MCF 10A (cell line): ENCODE data around the gene CAMK1D. TPM values are rescaled to one million over a fixed set of nuclear protein-coding genes. Genes with fewer than 3 reads are reported as not detected.
A peak's percentile ranks its signal among the peaks of the same experiment; 100 is the strongest.
"Not testable (repeated sequence)": the region's sequence is repeated elsewhere in the genome, so short reads cannot be mapped to it uniquely, and the experiment has no call there.

Source experiments
- BruUV-seq: library from RNA; stranded (reverse); fragments of 400-500 nt; replicated peaks from 2 replicates; lab custom pipeline; 2021; lab: Mats Ljungman, UMichigan
- CTCF ChIA-PET: fragments of 300-600 bp; sonication (Branson Sonifier 250); formaldehyde crosslinking; extraction: SDS; loops from one replicate; lab custom pipeline; 2021; ENCODE audit warnings: antibody characterized with exemption, inconsistent platforms; lab: Yijun Ruan, JAX
- POLR2A ChIA-PET: fragments of 300-600, 350-650 bp; sonication (Branson Sonifier 250); formaldehyde crosslinking; extraction: SDS; loops from one replicate; lab custom pipeline; 2020; ENCODE audit warnings: antibody characterized with exemption, inconsistent platforms; lab: Yijun Ruan, JAX
- DNase-seq: peaks from one replicate; pipeline ENCODE4 v3.0.0-alpha.2; 2018; ENCODE audit not compliant: unreplicated experiment
- H3K27ac Mint-ChIP-seq: one replicate; pipeline ENCODE4 v1.8.0; 2022; ENCODE audit warnings: mild to moderate bottlenecking, low read depth, mixed read lengths; ENCODE audit not compliant: unreplicated experiment
- H3K27me3 Mint-ChIP-seq: one replicate; pipeline ENCODE4 v1.8.0; 2022; ENCODE audit warnings: mixed read lengths; ENCODE audit not compliant: insufficient read depth, unreplicated experiment
- H3K36me3 Mint-ChIP-seq: one replicate; pipeline ENCODE4 v1.8.0; 2022; ENCODE audit warnings: mild to moderate bottlenecking, moderate library complexity, mixed read lengths; ENCODE audit not compliant: insufficient read depth, unreplicated experiment
- H3K4me1 Mint-ChIP-seq: one replicate; pipeline ENCODE4 v1.8.0; 2022; ENCODE audit warnings: mixed read lengths; ENCODE audit not compliant: insufficient read depth, unreplicated experiment
- H3K4me3 Mint-ChIP-seq: one replicate; pipeline ENCODE4 v1.8.0; 2022; ENCODE audit warnings: mild to moderate bottlenecking, moderate library complexity, mixed read lengths; ENCODE audit not compliant: unreplicated experiment
- H3K9me3 Mint-ChIP-seq: one replicate; pipeline ENCODE4 v1.8.0; 2022; ENCODE audit warnings: mixed read lengths; ENCODE audit not compliant: unreplicated experiment
- CTCF ChIP-seq: fragments of 200-600 bp; IDR thresholded peaks from one replicate; pipeline ENCODE4 v1.8.0; 2022; ENCODE audit warnings: antibody characterized with exemption, mild to moderate bottlenecking; ENCODE audit not compliant: unreplicated experiment
- intact Hi-C: fragments of 100-400 bp; cut with micrococcal nuclease; formaldehyde crosslinking; loops from 2 replicates; pipeline ENCODE4 v1.14.1; 2022
- total RNA-seq: library from RNA; stranded (reverse); gene quantifications from 2 replicates; pipeline ENCODE4 v1.2.3, GENCODE V29; 2022

Gene CAMK1D
- total RNA-seq, 1 experiment from 2014 or later = 1.7 TPM

- H3K4me1 Mint-ChIP-seq = peaks cover 11% of the 10 kb centered on the region
- CTCF ChIA-PET = interaction anchor here (0.6 to 1.8 kb wide), 9 partner anchors 18 to 461 kb away, joined by 3 to 8 read pairs (median 3); no protein-coding TSS in a partner anchor
- no peaks in the 10 kb centered on the region for H3K27me3 Mint-ChIP-seq
- intact Hi-C loops = no loop called here
- H3K36me3 Mint-ChIP-seq = no peaks in the 10 kb centered on the region
- no peak overlapping the region for H3K4me3 Mint-ChIP-seq
- H3K9me3 Mint-ChIP-seq = no peaks in the 10 kb centered on the region
- no peak for TF ChIP-seq CTCF
- BruUV-seq = no TSS peak
- H3K27ac Mint-ChIP-seq = no peak overlapping the region
- no peak for DNase-seq
- POLR2A ChIA-PET = interaction anchor here (0.6 to 1.3 kb wide), 3 partner anchors 9 to 249 kb away, joined by 3 to 5 read pairs (median 3); no protein-coding TSS in a partner anchor
These were observed 375.6 kb downstream of the CAMK1D start for GRCh38 chr10:12724807-12725579.

GRCh38 chr10:12725580-12725888 lies 376.2 kb downstream of the CAMK1D start:
- H3K4me1 Mint-ChIP-seq, BruUV-seq, intact Hi-C loops, H3K36me3 Mint-ChIP-seq, H3K27ac Mint-ChIP-seq, H3K27me3 Mint-ChIP-seq, H3K9me3 Mint-ChIP-seq, H3K4me3 Mint-ChIP-seq: not testable (repeated sequence)
- ChIA-PET POLR2A (interaction anchor here (0.6 to 1.3 kb wide), 2 partner anchors 9 to 249 kb away, joined by 3 read pairs; no protein-coding TSS in a partner anchor), CTCF (interaction anchor here (0.6 to 1.8 kb wide), 5 partner anchors 17 to 332 kb away, joined by 3 to 8 read pairs (median 3); no protein-coding TSS in a partner anchor)
- peak; percentile 44 for DNase-seq

- BruUV-seq = no TSS peak
- Mint-ChIP-seq H3K27ac (no peak overlapping the region), H3K36me3 (no peaks in the 10 kb centered on the region), H3K9me3 (no peaks in the 10 kb centered on the region), H3K27me3 (no peaks in the 10 kb centered on the region), H3K4me1 (no peaks in the 10 kb centered on the region), H3K4me3 (no peak overlapping the region)
- TF ChIP-seq CTCF = no peak
- CTCF ChIA-PET = interaction anchor here (0.7 to 1.6 kb wide), 3 partner anchors 16 to 347 kb away, joined by 3 to 6 read pairs (median 3); no protein-coding TSS in a partner anchor
- POLR2A ChIA-PET = interaction anchor here (0.9 kb wide), 1 partner anchor 16 kb away, joined by 4 read pairs; no protein-coding TSS in a partner anchor
- DNase-seq = no peak
- intact Hi-C loops = no loop called here
These were observed 377.9 kb downstream of the CAMK1D start for GRCh38 chr10:12726971-12727831.

GRCh38 chr10:12727832-12728215 lies 378.5 kb downstream of the CAMK1D start:
- H3K27me3 Mint-ChIP-seq = no peaks in the 10 kb centered on the region
- no peaks in the 10 kb centered on the region for H3K36me3 Mint-ChIP-seq
- ChIA-PET POLR2A (interaction anchor here (0.9 kb wide), 1 partner anchor 17 kb away, joined by 4 read pairs; no protein-coding TSS in a partner anchor), CTCF (interaction anchor here (1.0 to 1.6 kb wide), 2 partner anchors 16 to 346 kb away, joined by 3 to 6 read pairs; no protein-coding TSS in a partner anchor)
- H3K4me3 Mint-ChIP-seq = no peak overlapping the region
- peak; percentile 58 for DNase-seq
- no peaks in the 10 kb centered on the region for H3K4me1 Mint-ChIP-seq
- H3K9me3 Mint-ChIP-seq = no peaks in the 10 kb centered on the region
- TF ChIP-seq CTCF = no peak
- intact Hi-C loops = no loop called here
- no TSS peak for BruUV-seq
- H3K27ac Mint-ChIP-seq = no peak overlapping the region
